Dermis microvascular lymphatic vessel endothelial cell (primary cell): ENCODE measurements around the gene SEPTIN6. TPM values are rescaled to one million over a fixed set of nuclear protein-coding genes. Genes with fewer than 3 reads are reported as not detected.
A peak's percentile ranks its signal among the peaks of the same experiment; 100 is the strongest.

Experiments
- DNase-seq, 2 donors: peaks; one replicate each; pipeline versions ENCODE4 v3.0.0 to v3.0.0-alpha.2; 2010; ENCODE audit warnings: low read depth in 2 of 2
- total RNA-seq: library from RNA; depleted of rRNA; stranded (reverse); fragments of >200 nt; gene quantifications from 2 replicates; pipeline ENCODE4 v1.2.1, GENCODE V29; 2014

The SEPTIN6 gene
- 15.1 and 32.9 TPM in 2 replicates for total RNA-seq

- DNase-seq = peak in 1 of 2 donors; percentile 64
These were observed at the start of gene SEPTIN6 for GRCh38 chrX:119693040-119693995. Gene SEPTIN6 (minus strand): TSS chrX:119693168. CDS start chrX:119693105, 63 bp downstream.

- DNase-seq = peak in 1 of 2 donors; percentile 43
These were observed 45.8 kb upstream of the SEPTIN6 start for GRCh38 chrX:119738742-119739141.

GRCh38 chrX:119736206-119736764, 43.3 kb upstream of the SEPTIN6 start:
- DNase-seq = no peak

- no peak for DNase-seq
These were observed 42.5 kb upstream of the SEPTIN6 start for GRCh38 chrX:119735467-119735866.

GRCh38 chrX:119734897-119735339, 42.0 kb upstream of the SEPTIN6 start:
- DNase-seq = no peak

- peak; percentile 46 to 57 for DNase-seq
These were observed 36.6 kb upstream of the SEPTIN6 start for GRCh38 chrX:119729408-119730201.

- no peak for DNase-seq
These were observed 35.5 kb upstream of the SEPTIN6 start for GRCh38 chrX:119728487-119728886.

GRCh38 chrX:119726900-119727555, 34.1 kb upstream of the SEPTIN6 start:
- no peak for DNase-seq

- no peak for DNase-seq
These were observed 29.0 kb upstream of the SEPTIN6 start for GRCh38 chrX:119721926-119722325.

GRCh38 chrX:119721487-119721886, 28.5 kb upstream of the SEPTIN6 start:
- DNase-seq = no peak

GRCh38 chrX:119709630-119710029, 16.7 kb upstream of the SEPTIN6 start:
- no peak for DNase-seq

- DNase-seq = no peak
These were observed 16.0 kb upstream of the SEPTIN6 start for GRCh38 chrX:119708936-119709335.

- DNase-seq = no peak
These were observed 13.6 kb upstream of the SEPTIN6 start for GRCh38 chrX:119706616-119707015.

- DNase-seq = peak in 1 of 2 donors; percentile 56
These were observed 5.9 kb upstream of the SEPTIN6 start for GRCh38 chrX:119698845-119699244.

- no peak for DNase-seq
These were observed 3.4 kb upstream of the SEPTIN6 start for GRCh38 chrX:119696251-119696890.

GRCh38 chrX:119695535-119696050, 2.6 kb upstream of the SEPTIN6 start:
- DNase-seq = no peak

GRCh38 chrX:119694601-119695534, 1.9 kb upstream of the SEPTIN6 start:
- no peak for DNase-seq

- no peak for DNase-seq
These were observed 1.1 kb upstream of the SEPTIN6 start for GRCh38 chrX:119693996-119694451.
